ENCODE data around the gene TWNK. TPM values are rescaled to one million over a fixed set of nuclear protein-coding genes. Genes with fewer than 3 reads are reported as not detected.

TWNK gene
- total RNA-seq, 1 experiment from 2014 or later, result 38.7 TPM

DNA sequence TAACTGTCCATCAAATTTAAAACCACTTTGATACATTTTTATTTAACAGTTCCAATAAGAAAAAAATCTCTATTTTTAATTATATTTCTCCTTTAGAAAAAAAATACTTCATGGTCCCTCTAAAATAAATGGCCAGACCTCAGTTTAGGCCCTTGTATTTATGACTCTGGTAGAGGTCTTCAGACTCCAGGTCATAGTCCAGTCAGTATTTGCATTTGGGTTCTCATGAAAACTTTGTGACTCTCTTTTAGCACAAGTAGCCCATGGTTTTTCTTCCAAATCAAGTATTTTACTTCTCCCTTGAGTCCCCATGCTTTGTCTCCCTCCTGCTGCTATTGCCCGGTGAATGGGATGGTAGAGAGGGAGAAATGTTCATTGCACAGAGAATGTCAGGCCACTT, 23.5 kb upstream of the TWNK start:
- Histone ChIP-seq H3K9ac (ENCODE audit: extremely low read depth, insufficient read length, low read length) (no peak overlapping the region), H4K5ac (ENCODE audit: insufficient read length, low read depth, low read length) (no peak overlapping the region), H3K27me3 (ENCODE audit: insufficient read depth, low read length) (no peaks in the 10 kb centered on the region), H2BK5ac (ENCODE audit: insufficient read length, low read length) (no peak overlapping the region), H3K4me1 (ENCODE audit: insufficient read depth, low read length) (no peaks in the 10 kb centered on the region), H3K4ac (ENCODE audit: low read depth, low read length) (no peak overlapping the region), H3K56ac (ENCODE audit: insufficient read length, low read depth, low read length) (no peak overlapping the region), H2BK20ac (ENCODE audit: low read depth, low read length, poor library complexity, severe bottlenecking) (no peak overlapping the region), H2BK120ac (ENCODE audit: low read depth, low read length, poor library complexity, severe bottlenecking) (no peak overlapping the region), H3T11ph (ENCODE audit: low read length) (no peak overlapping the region), H3K79me1 (ENCODE audit: insufficient read depth, low read depth, low read length, poor library complexity, severe bottlenecking) (no peaks in the 10 kb centered on the region), H3K23me2 (ENCODE audit: insufficient read length, low read depth, low read length, poor library complexity, severe bottlenecking) (peaks cover under 1% of the 10 kb centered on the region), H3K23ac (ENCODE audit: insufficient read length, low read depth, low read length) (no peak overlapping the region), H4K8ac (replicated peaks; ENCODE audit: insufficient read length, low read depth, low read length) (no peak overlapping the region), H3K14ac (ENCODE audit: insufficient read depth, low read length) (no peak overlapping the region), H4K91ac (ENCODE audit: insufficient read length, low read depth, low read length) (no peak overlapping the region), H3K4me2 (ENCODE audit: insufficient read depth, insufficient read length, low read length) (no peak overlapping the region), H4K20me1 (ENCODE audit: control insufficient read depth, insufficient read depth, insufficient read length) (no peaks in the 10 kb centered on the region), H2AFZ (ENCODE audit: low read length) (no peak overlapping the region), H3K9me3 (ENCODE audit: control insufficient read depth, low read depth, low read length) (no peaks in the 10 kb centered on the region), H3K79me2 (ENCODE audit: insufficient read depth, low read length) (no peaks in the 10 kb centered on the region), H2BK12ac (ENCODE audit: insufficient read length, low read depth, low read length) (no peak overlapping the region), H3K18ac (ENCODE audit: insufficient read length, low read depth, low read length) (no peak overlapping the region), H2AK5ac (ENCODE audit: insufficient read length, low read length) (no peak overlapping the region), H2BK15ac (ENCODE audit: low read depth, low read length) (no peak overlapping the region), H3K27ac (ENCODE audit: insufficient read length, low read depth, low read length) (no peak overlapping the region)
- TF ChIP-seq, protein P1, sequence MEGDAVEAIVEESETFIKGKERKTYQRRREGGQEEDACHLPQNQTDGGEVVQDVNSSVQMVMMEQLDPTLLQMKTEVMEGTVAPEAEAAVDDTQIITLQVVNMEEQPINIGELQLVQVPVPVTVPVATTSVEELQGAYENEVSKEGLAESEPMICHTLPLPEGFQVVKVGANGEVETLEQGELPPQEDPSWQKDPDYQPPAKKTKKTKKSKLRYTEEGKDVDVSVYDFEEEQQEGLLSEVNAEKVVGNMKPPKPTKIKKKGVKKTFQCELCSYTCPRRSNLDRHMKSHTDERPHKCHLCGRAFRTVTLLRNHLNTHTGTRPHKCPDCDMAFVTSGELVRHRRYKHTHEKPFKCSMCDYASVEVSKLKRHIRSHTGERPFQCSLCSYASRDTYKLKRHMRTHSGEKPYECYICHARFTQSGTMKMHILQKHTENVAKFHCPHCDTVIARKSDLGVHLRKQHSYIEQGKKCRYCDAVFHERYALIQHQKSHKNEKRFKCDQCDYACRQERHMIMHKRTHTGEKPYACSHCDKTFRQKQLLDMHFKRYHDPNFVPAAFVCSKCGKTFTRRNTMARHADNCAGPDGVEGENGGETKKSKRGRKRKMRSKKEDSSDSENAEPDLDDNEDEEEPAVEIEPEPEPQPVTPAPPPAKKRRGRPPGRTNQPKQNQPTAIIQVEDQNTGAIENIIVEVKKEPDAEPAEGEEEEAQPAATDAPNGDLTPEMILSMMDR (conservative IDR thresholded peaks at IDR 0.05), result no peak
- no peak overlapping the region for H3K27ac Mint-ChIP-seq
- H3K27me3 Mint-ChIP-seq (ENCODE audit: low read depth), result peaks cover 6% of the 10 kb centered on the region
- no peaks in the 10 kb centered on the region; a peak in 1 of 5 replicates for H3K9me3 Mint-ChIP-seq
- no CpG with 5 or more reads among the region's 1 CpG for WGBS (ENCODE audit: extremely low coverage, insufficient read length, low lambda C conversion rate)
- no peak overlapping the region for H3K4me3 Mint-ChIP-seq
- no peak for DNase-seq
- peaks cover 0 to 23% (median 23%) of the 10 kb centered on the region in 3 experiments; a peak in 5 of 7 replicates for H3K36me3 Mint-ChIP-seq (ENCODE audit: insufficient read depth in 1 of 3, low read depth in 3 of 3)
- peaks cover 6% of the 10 kb centered on the region in 2 experiments for H3K4me1 Mint-ChIP-seq
